CD1c-positive myeloid dendritic cell (primary cell): ENCODE measurements around the gene SIM1.

Experiments
- DNase-seq: peaks from one replicate; pipeline ENCODE4 v3.0.0-alpha.2; 2016; ENCODE audit errors: extremely low spot score

SIM1 gene

DNA sequence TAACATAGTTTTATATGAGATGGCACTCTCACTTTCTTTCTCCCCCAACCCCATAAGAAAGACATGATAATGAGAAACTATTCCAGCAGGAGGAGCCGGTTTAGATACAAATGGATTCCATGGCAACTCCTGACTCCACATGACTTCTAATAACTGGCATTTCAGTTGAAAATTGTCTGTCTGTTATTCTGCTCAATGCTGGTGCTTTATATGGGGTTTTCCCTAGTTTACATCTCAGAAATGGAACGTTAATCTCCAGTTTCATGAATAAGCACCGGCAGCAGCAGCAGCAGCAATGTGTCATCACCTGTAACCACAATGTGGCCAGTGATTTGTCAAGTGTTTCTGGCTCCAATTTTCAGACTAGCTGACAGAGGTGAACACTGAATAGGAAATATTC is 8.0 kb upstream of the SIM1 start:
- DNase-seq, result no peak

DNA sequence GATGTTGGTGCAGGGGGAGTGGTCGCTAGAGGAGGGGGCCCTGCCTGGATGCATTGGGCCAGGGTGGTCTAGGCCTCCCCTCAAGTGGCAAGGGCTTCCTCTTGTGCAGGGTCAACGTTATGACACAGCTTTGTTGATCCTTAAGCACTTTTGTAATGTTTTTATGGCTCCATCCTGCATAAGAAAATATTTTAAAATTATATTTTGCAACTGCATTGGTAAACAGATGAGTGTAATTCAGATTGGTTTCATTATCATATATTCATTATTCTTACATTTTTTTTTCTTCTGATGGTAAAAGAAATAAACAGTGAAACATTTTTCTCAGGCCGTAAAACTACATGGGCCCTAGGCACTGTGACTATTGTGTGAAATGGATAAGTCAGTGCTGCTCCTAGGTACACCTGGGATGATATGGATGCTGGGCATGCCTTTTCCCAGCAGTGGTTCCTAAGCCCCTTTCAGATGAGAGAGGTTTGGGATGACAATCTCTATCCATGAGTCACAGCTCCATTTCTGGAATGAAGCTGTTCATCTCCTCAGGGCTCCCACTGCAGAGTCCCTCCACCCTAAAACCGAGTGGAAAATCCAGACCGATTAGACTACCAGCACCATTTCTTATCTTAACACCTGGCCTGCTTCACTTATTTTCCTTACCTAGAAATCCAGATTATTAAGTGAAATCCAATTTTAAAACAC is 5.8 kb upstream of the SIM1 start:
- DNase-seq, result no peak

DNA sequence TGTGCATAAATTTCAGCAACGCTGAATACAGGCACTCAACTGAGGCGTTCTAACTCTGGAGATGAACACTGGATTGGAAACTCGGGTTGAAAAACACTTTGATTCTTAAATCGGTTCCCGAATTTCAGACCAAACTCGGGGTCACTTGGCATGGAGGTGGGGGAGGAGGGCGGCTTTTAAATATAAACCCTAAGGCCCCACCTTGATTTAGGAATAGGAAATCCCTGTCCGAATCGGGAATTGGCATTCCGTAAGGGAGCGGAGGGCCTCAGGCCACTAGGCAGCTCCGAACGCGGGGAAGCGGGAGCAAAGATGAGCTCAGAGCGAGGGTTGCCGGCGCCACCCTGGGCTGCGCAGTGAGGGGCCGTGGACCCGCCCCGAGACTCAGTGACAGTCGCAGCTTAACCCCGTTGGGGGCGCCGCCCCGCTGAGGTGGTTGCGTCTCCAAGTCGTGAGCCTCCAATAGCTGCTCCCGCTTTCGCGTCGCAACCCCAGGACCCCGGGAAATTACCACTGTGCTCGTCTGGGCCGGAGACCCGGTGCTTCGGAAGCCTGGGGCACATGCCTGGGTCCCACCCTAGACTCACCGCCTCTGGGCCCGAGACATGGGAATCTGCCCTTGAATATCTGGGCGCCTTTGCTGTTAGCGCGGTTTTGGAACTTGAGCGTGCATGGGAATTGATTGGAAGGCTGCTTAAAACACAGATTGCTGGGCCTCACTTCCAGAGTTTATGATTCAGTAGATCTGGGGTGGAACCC is 4.6 kb upstream of the SIM1 start:
- no peak for DNase-seq

DNA sequence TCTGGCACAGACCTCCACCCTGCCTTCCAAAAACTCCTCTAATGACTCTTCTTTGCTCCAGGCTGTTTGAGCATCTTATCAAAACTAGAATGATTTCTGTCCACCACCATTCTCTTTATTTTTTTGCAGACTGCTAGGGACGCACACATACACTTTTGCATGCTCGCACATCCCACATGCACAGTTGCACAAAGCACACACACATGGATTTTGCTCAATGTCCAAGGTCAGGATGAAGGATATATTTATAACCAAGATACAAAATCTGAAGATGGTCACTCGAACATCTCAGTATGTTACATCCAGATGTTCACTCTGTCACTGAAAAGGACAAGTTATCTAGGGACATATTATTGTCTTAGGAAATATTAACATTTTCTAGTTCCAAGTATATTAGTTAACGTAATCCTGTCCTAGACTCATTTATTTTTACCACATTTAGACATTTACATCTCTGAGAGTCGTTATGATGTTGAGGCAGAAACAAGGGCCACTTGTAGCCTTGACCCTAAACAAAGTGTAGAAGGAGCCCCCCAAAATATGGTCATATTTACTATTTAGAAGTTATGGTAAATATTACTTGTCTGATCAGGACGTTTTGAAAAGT is 3.4 kb upstream of the SIM1 start:
- DNase-seq, result no peak

DNA sequence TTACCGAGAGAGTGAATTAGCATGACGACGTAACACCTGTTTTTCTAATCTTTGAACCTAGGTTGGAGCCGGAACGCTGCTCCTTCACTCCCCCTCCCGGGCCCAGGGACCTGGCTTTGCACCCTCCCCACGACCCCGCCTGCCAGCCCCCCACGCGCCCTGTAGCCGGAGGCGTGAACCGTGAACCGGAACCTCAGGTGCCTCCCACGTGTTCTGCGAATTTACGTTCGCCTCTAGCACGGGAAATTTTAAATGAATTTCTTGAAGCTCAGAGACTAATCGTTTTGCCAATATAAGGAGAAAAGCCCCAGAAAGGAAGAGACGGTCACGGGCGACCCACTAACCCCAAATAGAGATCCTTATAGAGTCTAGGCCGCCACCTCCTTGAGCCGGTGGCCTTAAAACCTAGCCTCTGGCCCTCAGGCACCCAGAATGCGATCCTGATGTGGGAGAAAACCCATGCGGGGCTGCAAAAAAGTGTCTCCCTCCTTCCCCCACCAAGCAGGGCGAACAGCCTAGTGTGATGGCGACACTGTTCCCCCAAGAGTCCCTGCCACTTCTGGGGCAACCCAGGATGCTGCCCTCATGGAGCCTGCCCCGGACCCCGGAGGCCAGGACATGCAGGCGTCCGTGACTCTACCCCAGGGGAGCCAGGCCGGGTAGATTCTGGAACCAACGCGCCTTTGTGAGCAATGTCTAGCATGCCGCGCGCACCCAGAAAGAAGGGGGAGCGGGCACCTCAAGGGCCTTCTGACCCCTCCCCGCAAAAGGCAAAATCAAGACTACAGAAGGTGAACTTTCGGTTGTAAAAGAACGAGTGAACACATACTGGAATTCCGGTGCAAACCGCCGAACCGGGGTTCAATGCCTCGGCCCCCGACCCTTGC is 2.7 kb upstream of the SIM1 start:
- DNase-seq, result no peak

DNA sequence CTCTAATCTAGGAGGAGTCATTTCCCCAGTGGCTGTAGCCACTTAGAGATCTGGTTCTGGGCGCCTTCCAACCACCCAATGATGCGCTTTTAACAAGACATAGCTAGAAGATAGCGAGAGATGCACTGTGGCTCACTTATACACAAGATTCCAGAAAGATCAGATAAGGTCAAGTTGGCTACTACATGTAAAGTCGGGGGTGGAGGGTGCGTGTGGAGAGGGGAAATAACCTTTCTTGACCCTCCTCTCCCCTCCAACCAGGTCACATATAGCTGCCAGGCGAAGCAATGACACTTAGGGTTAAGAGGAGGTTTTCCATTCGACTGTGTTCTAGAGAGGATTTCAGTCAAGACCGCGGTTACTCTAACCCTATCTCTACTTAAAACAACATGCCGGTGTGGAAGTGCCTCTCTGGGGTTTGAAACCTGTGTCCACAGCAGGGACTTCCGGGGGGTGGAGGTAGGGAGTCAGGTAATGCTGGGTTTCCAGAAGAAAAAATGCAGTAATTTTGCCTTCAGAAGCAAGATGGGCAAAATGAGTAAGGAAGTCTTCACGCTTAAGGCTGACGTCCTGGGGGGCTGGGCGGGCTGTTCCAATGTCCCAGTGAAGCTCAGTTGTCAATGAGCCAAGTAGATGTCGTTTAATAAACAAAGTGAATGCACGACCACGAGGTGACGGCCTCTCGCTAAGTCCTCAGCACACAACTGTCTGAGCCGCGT is 1.8 kb upstream of the SIM1 start:
- DNase-seq, result no peak

DNA sequence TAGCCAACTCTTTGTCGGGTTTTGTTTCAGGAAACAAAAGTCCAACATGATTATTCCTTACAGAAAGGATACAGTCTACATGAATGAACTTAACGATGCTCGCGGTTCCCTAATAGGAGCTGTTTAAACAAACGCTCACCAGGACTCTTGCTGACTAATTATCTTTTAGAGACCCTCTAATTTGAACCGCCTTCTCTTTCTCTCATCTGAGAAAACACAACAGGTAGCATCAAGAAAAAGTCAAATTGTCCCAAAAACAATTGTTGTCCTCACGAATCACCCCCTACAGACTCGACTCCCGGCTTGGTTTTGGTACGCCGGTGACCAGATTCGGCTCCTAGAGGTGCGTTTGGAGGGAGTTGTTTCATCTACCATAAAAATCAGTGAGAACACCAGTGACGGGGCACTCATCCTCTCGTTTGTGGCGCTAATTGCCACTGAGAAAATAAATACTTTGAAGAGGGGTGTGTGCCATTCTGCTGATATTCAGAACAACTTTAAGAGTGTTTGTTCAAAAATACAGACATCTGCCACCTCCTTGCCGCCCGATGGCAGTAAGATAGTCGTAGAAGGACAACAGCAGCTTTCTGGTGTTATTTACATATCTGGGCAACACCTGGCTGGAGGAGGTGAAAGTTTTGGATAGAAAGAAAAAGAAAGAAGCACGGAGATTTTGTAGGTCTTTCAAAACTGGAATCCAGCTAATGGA is 1.1 kb upstream of the SIM1 start:
- no peak for DNase-seq

DNA sequence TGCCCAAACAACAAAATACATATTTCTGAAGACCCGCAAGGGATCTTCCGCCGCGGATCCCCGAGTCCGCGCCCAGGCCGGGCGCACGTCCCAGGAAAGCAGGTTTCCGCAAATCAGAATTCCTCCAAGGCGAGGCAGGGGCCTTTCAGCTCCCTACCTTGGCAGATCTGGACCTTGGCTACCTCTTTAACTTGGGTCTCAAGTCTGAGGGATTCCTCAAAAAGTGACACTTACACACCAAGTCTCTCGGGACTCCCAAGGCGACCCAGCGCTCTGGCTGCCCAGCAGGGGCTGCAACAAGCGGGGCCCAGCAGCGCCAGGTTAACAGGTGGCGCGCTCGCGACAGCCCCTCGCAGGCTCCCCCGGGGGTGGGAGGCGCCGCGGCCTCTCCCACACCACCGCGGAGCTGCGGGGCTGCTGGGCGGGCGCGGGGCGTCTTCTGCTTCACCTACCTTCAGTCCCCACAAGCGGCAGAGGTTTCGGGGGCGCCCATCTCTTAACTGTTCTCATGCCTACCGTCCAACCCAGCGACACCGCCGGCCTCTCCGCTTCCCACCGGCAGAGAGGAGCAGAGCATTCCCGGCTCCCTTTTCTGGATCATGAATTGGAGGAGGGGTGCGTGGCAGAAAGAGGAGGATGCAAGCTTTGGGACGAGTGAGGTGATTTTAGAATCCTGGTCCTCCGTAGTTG is 414 bp downstream of the SIM1 start:
- DNase-seq, result no peak

DNA sequence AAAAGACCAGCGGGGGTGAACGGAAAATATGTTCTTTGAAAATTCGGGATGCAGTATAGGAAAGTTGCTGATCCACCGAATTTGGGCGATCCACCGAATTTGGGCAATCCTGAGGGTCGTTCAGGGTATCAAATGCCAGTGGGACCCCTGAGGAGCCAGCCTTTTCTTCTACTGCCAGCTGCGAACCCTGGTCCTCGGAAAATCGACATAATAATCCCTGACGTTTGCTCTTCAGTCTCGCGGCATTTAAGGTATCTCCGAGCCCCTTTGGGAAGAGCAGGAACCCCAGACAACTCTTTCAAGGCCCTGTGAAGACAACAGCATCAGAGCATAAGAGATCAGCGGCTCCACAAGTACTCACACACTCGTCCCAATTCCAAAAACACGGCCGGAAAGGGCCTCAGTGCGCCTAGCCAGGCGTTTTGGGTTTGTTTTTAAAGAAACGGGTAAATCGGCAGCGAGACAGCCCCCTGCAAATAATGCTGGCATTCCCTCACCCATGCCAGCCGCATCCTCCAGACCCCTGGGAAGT is 1.0 kb downstream of the SIM1 start:
- no peak for DNase-seq

DNA sequence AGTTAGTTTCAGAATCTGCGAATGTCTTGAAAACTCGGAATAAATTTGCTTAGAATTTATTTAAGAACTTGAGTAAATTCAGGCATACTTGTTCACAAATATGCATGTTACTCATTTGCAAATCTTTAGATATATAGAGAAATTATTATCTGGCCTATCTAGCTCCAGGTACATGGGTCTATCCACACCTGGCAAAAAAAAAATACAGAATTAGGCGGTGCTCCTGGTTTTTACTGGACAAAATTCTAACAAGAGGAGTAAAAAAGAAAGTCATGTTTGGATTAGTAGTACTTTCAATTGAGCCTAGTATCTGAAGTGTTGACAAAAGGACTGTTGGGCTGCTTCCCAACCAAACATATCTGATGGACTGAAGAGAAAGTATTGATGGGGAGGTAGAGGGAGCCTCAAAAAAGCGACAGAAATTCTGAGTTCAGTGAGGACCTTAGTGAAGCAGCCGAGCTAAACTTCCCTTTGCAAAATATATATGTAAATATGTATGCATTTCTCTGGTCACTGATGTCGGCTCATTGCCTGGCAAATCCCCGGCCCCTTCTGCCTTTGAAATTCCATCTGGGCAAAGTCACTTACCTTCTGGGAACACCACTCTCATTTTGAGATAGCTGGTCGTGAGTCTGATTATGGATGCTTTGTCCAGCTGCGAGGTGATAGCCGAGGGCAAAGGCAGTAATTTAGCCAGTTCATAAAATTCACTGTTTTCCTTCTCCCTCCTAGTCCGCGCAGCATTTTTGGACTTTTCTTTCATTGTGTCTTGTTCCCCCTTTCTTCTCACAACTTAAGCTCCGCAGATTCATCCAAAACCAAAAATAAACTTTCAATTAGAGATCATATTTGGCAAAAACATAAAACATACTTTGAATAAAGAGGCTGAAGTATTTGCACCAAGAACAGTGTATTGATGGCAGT is 1.8 kb downstream of the SIM1 start:
- no peak for DNase-seq

DNA sequence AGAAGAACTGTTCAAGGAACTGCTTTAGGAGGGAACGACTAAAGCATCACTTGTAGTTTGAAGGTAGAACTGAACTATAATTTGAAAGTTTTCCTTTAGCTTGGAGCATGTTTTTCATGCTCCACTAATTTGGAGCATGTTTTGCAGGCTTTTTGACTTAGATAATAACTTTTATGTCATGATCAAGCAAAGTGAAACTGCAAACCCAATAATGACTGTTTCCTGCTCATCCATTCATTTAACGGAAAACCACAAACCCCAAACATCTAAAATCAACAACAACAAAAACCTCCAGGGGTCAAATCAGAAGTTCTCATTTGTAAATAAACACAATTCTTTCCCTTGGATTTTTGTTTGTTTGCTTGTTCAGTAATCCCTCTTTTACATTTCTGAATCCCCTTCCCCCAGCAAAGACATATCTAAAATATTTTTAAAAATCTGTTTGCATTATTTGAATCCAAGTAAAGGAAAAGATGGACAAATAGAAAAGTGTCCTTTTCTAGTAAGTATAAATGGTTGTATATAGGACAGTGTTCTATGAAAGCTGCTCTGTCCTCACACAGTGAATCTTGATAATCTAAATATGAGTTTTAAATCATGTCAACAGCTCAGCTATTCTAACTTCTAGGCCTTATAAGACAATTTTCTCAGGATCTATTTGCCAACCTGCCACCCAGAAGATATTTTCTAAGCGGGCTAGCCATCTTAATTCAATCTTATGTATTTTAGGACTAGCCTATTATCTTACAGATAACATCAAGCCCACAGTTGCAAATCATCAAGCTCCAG is 2.6 kb downstream of the SIM1 start:
- DNase-seq, result no peak

DNA sequence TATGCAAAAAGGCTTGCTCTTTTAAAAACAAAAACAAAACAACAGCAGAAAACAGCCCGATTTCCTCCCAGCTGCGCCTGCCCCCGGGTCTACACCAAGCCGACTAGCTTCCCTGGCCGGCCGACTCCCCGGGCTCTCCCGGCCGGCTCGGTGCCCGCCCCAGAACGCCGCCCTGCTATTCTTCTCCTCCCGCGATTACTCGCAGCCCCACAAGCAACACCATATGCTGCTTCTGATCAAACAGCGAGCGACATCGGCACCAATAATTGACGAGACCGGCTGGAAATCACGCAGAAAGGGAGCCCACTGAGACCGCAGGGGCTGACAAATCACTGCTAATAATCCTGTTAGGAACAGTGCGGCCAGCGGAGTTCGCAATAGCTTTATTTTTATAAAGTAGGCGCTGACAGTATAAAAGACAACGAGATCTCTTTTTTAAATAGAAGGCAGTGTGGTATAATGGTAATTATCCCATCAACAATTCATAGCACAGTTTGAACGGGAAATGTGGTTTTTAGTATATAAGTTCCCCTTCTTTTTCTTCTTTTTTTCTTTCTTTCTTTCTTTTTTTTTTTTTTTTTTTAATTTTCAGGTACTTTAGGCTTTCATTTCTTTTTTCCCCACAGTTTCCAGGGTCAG is 3.3 kb downstream of the SIM1 start:
- DNase-seq, result no peak

DNA sequence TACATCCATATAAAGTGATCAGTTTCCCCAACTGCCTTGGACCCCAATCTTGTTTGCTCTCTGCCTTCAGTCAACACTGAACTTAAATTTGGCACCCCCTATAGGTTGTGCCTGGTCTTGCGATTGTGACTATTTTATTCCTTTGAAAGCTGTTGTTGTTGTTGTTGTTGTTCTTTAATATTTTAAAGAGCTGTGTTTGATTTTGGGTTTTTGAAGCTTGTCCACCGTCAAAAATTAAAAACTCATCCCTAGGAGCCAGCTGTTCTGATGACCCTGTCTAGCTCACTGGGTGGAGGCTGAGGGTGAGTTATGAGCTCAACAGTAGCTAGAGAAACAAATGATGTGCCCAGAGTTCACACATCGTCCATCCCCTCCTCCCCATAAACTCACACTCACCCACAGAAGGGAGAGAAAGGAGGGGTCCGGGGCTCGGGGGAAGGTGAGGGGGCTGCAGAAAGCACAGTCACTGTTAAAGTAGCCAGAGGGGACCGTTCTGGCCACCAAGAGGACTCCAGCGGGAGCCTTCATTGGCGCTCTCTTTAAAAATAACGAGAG is 4.0 kb downstream of the SIM1 start:
- no peak for DNase-seq

DNA sequence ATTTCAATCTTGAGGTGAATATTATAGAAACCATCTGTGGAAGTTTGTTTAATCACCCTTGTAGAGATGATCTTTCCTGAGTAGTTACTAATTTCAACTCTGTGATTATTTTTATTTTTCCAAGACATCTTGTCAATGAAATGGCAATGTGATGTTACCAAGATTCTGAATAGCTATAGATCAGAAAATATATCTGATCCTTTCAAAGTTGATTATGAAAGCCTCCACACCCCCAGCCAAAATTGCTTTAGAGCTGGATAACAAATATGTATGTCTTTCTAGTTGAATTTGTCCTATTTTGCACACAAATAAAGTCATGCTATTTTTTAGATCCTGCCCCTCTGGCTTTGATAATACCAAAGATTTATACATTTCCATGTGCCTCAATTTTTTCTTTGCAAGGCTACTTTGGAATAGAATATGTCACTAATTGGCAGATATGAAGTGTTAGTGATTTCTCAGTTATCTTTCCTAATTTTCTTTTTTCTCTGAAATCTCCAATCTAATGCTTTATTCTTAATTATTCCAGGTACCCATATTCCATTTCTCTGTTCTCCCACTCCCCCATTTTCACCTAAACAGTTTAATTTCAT is 5.0 kb downstream of the SIM1 start:
- no peak for DNase-seq

DNA sequence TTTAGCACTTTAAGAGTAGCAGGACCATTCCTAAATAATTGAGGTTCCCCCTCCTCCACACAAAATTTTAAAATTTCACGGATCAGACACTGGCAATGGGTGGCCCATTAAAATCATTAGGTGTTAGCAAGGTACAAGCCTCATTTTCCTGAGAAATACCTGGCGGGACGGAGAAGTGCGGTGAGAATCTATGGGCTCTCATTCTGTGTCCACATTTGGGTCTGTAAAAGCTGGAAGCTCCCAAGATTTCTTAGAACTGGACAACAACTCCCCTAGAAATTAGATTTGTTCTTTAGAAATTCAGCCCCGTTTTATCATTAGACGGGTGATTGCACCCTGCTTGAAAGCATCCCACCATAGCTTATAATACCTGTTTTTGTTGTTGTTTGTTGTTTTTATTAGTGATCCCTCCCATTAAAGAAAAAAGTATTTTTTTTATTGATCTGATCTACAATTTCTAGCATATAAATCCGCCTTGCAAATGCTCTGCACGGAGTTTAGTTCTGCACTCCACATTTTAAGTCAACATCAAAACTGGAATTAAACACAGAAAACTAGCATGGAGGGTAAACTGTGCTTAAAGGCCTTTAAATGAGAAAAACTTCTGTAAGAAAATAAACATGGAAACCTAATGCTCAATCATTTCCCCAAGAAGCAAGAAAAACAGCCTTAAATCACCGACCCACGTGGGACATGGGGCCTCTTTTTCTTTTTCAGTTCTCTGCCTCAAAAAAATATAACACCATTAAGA is 5.7 kb downstream of the SIM1 start:
- no peak for DNase-seq

DNA sequence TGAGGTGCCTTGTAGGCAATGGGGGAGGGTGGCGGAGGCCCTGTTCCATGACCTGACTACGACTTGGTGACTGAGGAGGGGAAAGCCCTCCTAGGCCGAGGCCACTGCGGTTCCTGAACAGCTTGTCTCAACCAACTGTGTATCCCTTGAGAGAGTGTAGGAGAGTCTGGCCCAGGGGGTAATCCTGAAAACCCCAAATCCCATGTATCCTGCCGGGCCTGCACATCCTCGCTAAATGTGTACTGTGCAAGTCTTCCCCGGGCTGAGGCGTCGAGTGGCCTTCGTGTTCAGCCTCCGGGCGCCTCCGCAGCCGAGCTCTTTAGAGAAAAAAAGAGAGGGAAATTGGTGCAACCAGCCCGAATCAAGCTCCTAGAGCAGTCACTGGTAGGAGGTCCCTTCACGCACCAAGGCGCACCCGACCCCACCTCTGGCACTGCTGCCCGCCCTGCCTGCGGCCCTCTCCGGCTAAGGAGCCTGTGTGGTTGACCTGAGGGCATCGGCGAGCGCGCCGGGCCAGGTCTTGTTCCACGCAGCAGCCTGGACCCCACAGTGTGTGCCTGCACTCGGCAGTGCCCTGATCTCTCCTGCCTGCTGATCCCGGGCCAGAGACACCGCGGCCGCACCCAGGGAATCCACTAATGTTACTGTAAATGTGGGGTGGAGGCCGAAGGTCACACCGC is 7.3 kb downstream of the SIM1 start:
- DNase-seq, result no peak
